H1 (cell line): Measurements from ENCODE around the gene RBMX.

Experiments
- ATF3 ChIP-seq: IDR thresholded peaks from 2 replicates; pipeline ENCODE4 v1.6.1; 2011; ENCODE audit warnings: low read depth, mild to moderate bottlenecking, low read length; ENCODE audit not compliant: insufficient read depth
- CBX8 ChIP-seq: fragments of 300-800, 300-1000 bp; sonication (generic); IDR thresholded peaks from 2 replicates; pipeline ENCODE4 v1.7.1; 2016; ENCODE audit warnings: low read depth, low read length, borderline replicate concordance
- CTBP2 ChIP-seq: IDR thresholded peaks from 2 replicates; pipeline ENCODE4 v1.7.0; 2011; ENCODE audit warnings: borderline replicate concordance, mild to moderate bottlenecking, moderate library complexity, mixed read lengths, low read length; ENCODE audit not compliant: insufficient read depth, insufficient read length
- CTCF ChIP-seq, 3 experiments: IDR thresholded peaks; 1 replicate in 2 of 3; 2 replicates in 1 of 3; pipeline versions ENCODE4 v1.5.1 to v1.6.1; 2011; ENCODE audit warnings: low read length in 3 of 3, mild to moderate bottlenecking in 3 of 3, inconsistent platforms in 2 of 3, low read depth in 1 of 3, moderate library complexity in 1 of 3; ENCODE audit not compliant: insufficient read depth in 1 of 3; ENCODE audit errors: control extremely low read depth in 1 of 3
- EP300 ChIP-seq, 2 experiments: IDR thresholded peaks; 1 replicate in 1 of 2; 2 replicates in 1 of 2; pipeline ENCODE4 v1.6.1; 2011 to 2012; ENCODE audit warnings: low read depth in 2 of 2, low read length in 2 of 2, mild to moderate bottlenecking in 2 of 2, borderline replicate concordance in 1 of 2, inconsistent platforms in 1 of 2, moderate library complexity in 1 of 2
- EZH2 ChIP-seq: fragments of 200-600 bp; sonication (generic); IDR thresholded peaks from 2 replicates; pipeline ENCODE4 v1.7.1; 2012; ENCODE audit warnings: low read depth, mild to moderate bottlenecking, moderate library complexity, low read length, inconsistent platforms; ENCODE audit not compliant: severe bottlenecking
- JUN ChIP-seq: IDR thresholded peaks from 2 replicates; pipeline ENCODE4 v1.6.1; 2011; ENCODE audit warnings: low read depth, mild to moderate bottlenecking, improper control_type of control experiment, low read length
- JUND ChIP-seq: IDR thresholded peaks from 2 replicates; pipeline ENCODE4 v1.6.1; 2011; ENCODE audit warnings: mild to moderate bottlenecking, improper control_type of control experiment, low read length
- MAX ChIP-seq: IDR thresholded peaks from 2 replicates; pipeline ENCODE4 v1.6.1; 2012; ENCODE audit warnings: inconsistent platforms
- NRF1 ChIP-seq: IDR thresholded peaks from 2 replicates; pipeline ENCODE4 v1.6.1; 2011; ENCODE audit warnings: mild to moderate bottlenecking, low read depth, low read length, improper control_type of control experiment
- POLR2AphosphoS5 ChIP-seq: IDR thresholded peaks from 2 replicates; pipeline ENCODE4 v1.6.1; 2011; ENCODE audit warnings: low read depth, low read length
- RXRA ChIP-seq: IDR thresholded peaks from 2 replicates; pipeline ENCODE4 v1.6.1; 2011; ENCODE audit warnings: low read depth, mild to moderate bottlenecking, low read length, moderate library complexity; ENCODE audit not compliant: insufficient read depth

- TF ChIP-seq POLR2AphosphoS5 (peak; percentile 73; the same call in 1 of the 2 replicates), MAX (no peak), NRF1 (no peak), RXRA (no peak), JUN (no peak), ATF3 (no peak), EZH2 (no peak), CTBP2 (no peak), CTCF (IDR thresholded peaks at IDR 0.05; ENCODE audit: control extremely low read depth in 1 of 3, insufficient read depth in 1 of 3, low read depth in 1 of 3, low read length in 3 of 3) (no peak), EP300 (IDR thresholded peaks at IDR 0.05; ENCODE audit: borderline replicate concordance in 1 of 2, low read depth in 2 of 2, low read length in 2 of 2) (no peak), JUND (no peak), CBX8 (no peak)
These were observed 12.1 kb downstream of the RBMX start for GRCh38 chrX:136868283-136869055.
